ENCODE data around the gene RYR3. TPM values are rescaled to one million over a fixed set of nuclear protein-coding genes. Genes with fewer than 3 reads are reported as not detected.

RYR3 gene
- total RNA-seq, result 0.75 TPM in 1 of 2 replicates, not detected in the other

DNA sequence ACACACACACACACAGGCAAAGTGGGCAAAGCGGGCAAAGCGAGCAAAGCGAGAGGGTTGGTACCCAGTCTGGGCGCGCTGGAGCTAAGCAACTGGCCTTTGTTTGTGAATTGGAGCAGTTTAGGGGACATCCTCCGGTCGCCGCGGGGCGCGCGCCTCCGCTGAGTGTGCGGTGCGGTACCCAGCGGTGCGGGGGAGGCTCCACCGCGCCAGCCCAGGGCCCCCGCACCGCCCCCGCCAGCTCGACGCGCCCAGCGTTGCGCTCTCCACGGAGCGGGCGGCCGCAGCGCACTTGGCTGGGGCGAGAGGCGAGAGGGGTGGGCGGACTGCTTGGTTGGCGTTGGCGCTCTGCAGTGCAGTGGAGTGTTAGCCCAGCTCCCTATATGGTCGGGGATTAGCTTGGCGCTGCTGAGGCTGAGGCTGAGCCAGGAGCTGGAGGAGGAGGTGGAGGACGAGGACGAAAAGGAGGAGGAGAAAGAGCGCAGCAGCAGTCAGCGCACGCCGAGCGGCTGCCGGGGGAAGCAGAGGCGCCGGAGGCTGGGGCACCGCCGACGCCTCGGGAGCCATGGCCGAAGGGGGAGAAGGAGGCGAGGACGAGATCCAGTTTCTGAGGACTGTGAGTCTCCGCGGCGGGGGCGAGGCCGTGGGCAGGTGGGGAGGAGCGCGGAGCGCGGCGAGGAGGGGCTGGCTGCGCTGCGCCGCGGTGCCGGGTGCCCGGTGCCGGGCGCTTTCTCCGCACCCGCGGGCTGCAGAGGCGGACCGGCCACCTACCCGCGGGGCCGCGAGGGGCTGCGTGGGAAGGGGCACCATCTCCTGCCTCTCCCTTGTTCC, at the start of gene RYR3:
Gene RYR3 (plus strand): TSS at position 487 of the 831 bp plus-strand sequence. CDS start 79 bp downstream, at position 566.
- DNase-seq (ENCODE audit: low read depth), result no peak
- peak within 1 kb of the TSS; percentile 56 for H3K4me3 ChIP-seq (ENCODE audit: low read depth, low read length)
- TF ChIP-seq, protein P1, sequence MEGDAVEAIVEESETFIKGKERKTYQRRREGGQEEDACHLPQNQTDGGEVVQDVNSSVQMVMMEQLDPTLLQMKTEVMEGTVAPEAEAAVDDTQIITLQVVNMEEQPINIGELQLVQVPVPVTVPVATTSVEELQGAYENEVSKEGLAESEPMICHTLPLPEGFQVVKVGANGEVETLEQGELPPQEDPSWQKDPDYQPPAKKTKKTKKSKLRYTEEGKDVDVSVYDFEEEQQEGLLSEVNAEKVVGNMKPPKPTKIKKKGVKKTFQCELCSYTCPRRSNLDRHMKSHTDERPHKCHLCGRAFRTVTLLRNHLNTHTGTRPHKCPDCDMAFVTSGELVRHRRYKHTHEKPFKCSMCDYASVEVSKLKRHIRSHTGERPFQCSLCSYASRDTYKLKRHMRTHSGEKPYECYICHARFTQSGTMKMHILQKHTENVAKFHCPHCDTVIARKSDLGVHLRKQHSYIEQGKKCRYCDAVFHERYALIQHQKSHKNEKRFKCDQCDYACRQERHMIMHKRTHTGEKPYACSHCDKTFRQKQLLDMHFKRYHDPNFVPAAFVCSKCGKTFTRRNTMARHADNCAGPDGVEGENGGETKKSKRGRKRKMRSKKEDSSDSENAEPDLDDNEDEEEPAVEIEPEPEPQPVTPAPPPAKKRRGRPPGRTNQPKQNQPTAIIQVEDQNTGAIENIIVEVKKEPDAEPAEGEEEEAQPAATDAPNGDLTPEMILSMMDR (conservative IDR thresholded peaks at IDR 0.05; ENCODE audit: low read depth, low read length), result no peak

DNA sequence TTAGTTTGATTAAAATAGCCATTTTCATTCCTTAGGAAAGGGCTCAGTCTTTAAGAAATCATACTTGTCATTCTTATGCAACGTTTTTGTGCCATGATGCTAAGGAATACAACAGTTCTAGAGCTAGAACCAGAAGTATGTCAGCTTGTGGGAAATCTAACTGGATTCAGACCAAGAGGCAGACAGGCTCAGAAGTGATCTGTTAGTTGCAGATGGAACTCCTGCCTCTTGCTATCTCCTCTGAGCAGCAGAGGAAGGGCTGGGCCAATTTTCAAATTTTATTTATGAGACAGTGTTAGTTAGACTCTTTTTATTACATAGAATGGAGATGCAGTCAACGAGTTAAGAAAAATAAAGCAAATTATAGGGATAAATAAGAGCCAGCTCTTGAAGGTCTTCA, 48.5 kb upstream of the RYR3 start:
- TF ChIP-seq, protein P1 (conservative IDR thresholded peaks at IDR 0.05; ENCODE audit: low read depth, low read length), result no peak
- no peak for DNase-seq (ENCODE audit: low read depth)
- no peak overlapping the region for H3K4me3 ChIP-seq (ENCODE audit: low read depth, low read length)

GRCh38 chr15:33277689-33278088, 33.1 kb upstream of the RYR3 start:
- no peak overlapping the region for H3K4me3 ChIP-seq (ENCODE audit: low read depth, low read length)
- no peak for DNase-seq (ENCODE audit: low read depth)
- TF ChIP-seq, protein P1 (conservative IDR thresholded peaks at IDR 0.05; ENCODE audit: low read depth, low read length), result no peak

- TF ChIP-seq, protein P1 (conservative IDR thresholded peaks at IDR 0.05; ENCODE audit: low read depth, low read length), result peak; percentile 27
- DNase-seq (ENCODE audit: low read depth), result peak; percentile 86
- H3K4me3 ChIP-seq (ENCODE audit: low read depth, low read length), result no peak overlapping the region
Measured at GRCh38 chr15:33278816-33279612, 31.8 kb upstream of the RYR3 start.

DNA sequence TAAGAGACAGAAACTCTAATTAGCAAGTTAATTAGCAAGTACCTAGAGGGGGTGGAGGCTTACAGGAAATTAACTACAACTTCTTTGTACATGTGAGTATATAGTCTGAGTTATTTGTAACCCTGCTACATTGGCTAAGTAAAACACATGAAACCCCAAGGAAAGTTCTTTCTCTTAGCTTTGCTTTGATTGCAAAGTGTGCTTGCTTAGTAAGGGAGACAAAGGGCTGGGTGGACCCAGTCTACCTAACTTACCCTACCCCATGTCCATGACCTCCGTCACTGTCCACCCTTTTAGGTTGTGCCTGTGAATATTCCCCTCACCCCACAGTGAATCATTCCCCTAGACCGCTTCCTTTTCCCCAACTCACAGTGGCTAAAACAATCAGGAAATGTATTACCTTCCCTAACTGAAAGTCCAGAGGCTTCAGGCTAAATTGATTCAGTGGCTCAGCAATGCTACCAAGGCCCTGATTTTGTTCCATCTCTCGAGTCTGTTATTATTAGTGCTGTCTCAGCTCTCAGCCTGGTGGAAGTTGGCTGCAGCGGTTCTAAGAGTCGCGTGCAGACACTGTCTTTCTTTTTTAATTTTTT, 31.1 kb upstream of the RYR3 start:
- peak; percentile 55 for DNase-seq (ENCODE audit: low read depth)
- TF ChIP-seq, protein P1 (conservative IDR thresholded peaks at IDR 0.05; ENCODE audit: low read depth, low read length), result no peak
- no peak overlapping the region for H3K4me3 ChIP-seq (ENCODE audit: low read depth, low read length)

DNA sequence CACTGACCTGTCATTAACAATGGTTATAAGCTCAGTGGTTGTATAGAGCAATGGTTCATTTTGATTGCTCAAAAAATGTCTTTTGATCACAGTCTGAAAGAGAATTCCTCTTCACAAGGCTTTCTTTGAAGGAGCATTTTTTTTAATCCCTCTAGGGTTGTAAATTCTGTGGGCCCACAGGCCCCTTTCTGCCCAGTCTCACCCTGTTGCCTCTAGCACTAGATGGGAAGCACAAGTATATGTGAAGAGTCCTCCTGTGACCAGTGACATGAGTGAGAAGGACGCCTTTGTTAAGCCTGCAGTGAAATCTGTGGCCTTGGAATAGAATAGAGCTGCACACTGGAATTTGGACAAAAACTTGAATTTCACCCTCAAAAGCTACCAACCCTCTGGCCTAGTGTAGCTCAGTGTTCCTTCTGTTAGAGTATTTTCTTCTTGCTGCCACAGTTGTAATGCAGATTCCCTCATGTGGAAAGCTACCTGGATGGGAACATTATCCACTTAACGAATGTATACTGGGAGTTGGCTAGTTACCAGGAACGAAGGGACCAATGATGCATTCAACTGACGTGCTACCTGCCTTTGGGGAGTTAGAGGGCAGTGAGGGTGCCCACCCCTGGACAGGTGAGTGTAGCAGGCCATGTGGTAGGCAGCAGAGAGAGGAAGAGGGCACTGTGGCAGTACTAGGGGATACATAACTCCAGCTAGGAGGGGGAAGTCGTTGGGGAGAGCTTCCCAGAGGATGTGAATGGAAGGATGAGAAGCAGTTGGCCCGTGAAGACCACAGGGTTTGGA, 28.3 kb upstream of the RYR3 start:
- H3K4me3 ChIP-seq (ENCODE audit: low read depth, low read length), result no peak overlapping the region
- TF ChIP-seq, protein P1 (conservative IDR thresholded peaks at IDR 0.05; ENCODE audit: low read depth, low read length), result no peak
- DNase-seq (ENCODE audit: low read depth), result no peak

Data from epithelial cell of proximal tubule (primary cell).